ENCODE results near the gene MORN5. TPM values are rescaled to one million over a fixed set of nuclear protein-coding genes. Genes with fewer than 3 reads are reported as not detected.

MORN5 gene
- polyA plus RNA-seq, 2 of the 4 experiments (the other 2 are of a cell fraction): not detected

GRCh38 chr9:122118343-122119165 is 41.2 kb upstream of the MORN5 start:
- Histone ChIP-seq H3K4me3 (no peak overlapping the region), H3K4me2 (no peak overlapping the region), H3K27ac (no peak overlapping the region), H3K4me1 (no peaks in the 10 kb centered on the region), H3K9me3 (no peaks in the 10 kb centered on the region)
- ATAC-seq (no peak), FAIRE-seq (no peak), DNase-seq (ENCODE audit: low read depth in 1 of 2, low spot score in 1 of 2) (no peak)
- POLR2A ChIA-PET: no interaction called here
- CTCF ChIA-PET: interaction anchor here (0.6 to 20.3 kb wide), 5 partner anchors 9 to 908 kb away, joined by 3 to 541 read pairs (median 138); partner anchors contain the start of gene TTLL11
- 40% methylated on average over 5 of the region's 5 CpGs for WGBS (ENCODE audit: missing lambda C conversion rate)
- TF ChIP-seq ZFP36 (IDR thresholded peaks at IDR 0.05; ENCODE audit: borderline replicate concordance, partially characterized antibody): peak; percentile 70
- TF ChIP-seq MAFK (IDR thresholded peaks at IDR 0.05; ENCODE audit: partially characterized antibody): peak; percentile 82
- TF ChIP-seq ELK1 (IDR thresholded peaks at IDR 0.05; ENCODE audit: low read depth, low read length): no peak

- H3K9me3 ChIP-seq: no peaks in the 10 kb centered on the region
- H3K27ac ChIP-seq: no peak overlapping the region
- ChIA-PET CTCF (interaction anchor here (0.6 to 20.3 kb wide), 5 partner anchors 9 to 690 kb away, joined by 3 to 541 read pairs (median 138); partner anchors contain the start of gene TTLL11), POLR2A (no interaction called here)
- H3K4me3 ChIP-seq: no peak overlapping the region
- FAIRE-seq: no peak
- no peak overlapping the region for H3K4me2 ChIP-seq
- no peaks in the 10 kb centered on the region for H3K4me1 ChIP-seq
- 89% methylated on average over 13 of the region's 13 CpGs for WGBS (ENCODE audit: missing lambda C conversion rate)
- no peak for ATAC-seq
- no peak for DNase-seq (ENCODE audit: low read depth in 1 of 2, low spot score in 1 of 2)
- TF ChIP-seq MAZ (IDR thresholded peaks at IDR 0.05; ENCODE audit: borderline replicate concordance, low read depth, low read length) (no peak), E2F6 (IDR thresholded peaks at IDR 0.05; ENCODE audit: borderline replicate concordance, low read depth) (no peak), EP300 (IDR thresholded peaks at IDR 0.05) (no peak), GATA3 (IDR thresholded peaks at IDR 0.05; ENCODE audit: borderline replicate concordance) (no peak), FOSL2 (IDR thresholded peaks at IDR 0.05) (no peak), FOSL2 (CRISPR knock-in tag; IDR thresholded peaks at IDR 0.05) (no peak), KDM5A (IDR thresholded peaks at IDR 0.05) (no peak), HEYL (CRISPR knock-in tag; IDR thresholded peaks at IDR 0.05) (no peak), EHMT2 (IDR thresholded peaks at IDR 0.05; ENCODE audit: low read depth) (no peak), BHLHE40 (IDR thresholded peaks at IDR 0.05; ENCODE audit: low read depth, low read length) (no peak), FOSB (CRISPR knock-in tag; IDR thresholded peaks at IDR 0.05) (no peak), HMGXB4 (CRISPR knock-in tag; IDR thresholded peaks at IDR 0.05; ENCODE audit: borderline replicate concordance) (no peak), CHD2 (IDR thresholded peaks at IDR 0.05; ENCODE audit: low read length, partially characterized antibody) (no peak), RCOR1 (IDR thresholded peaks at IDR 0.05; ENCODE audit: low read depth, low read length) (no peak), MYC (IDR thresholded peaks at IDR 0.05; ENCODE audit: borderline replicate concordance, low read length) (no peak)
Measured at GRCh38 chr9:122119166-122119521, 40.6 kb upstream of the MORN5 start.

- Histone ChIP-seq H3K9me3 (no peaks in the 10 kb centered on the region), H3K27ac (no peak overlapping the region), H3K4me2 (no peak overlapping the region), H3K4me1 (no peaks in the 10 kb centered on the region), H3K4me3 (no peak overlapping the region)
- DNase-seq (ENCODE audit: low read depth in 1 of 2, low spot score in 1 of 2) (no peak), FAIRE-seq (no peak), ATAC-seq (no peak)
- 68% methylated on average over 5 of the region's 5 CpGs for WGBS (ENCODE audit: missing lambda C conversion rate)
- CTCF ChIA-PET: interaction anchor here (0.6 to 20.3 kb wide), 6 partner anchors 10 to 690 kb away, joined by 3 to 541 read pairs (median 100); partner anchors contain the start of gene TTLL11
- no peak for TF ChIP-seq KDM5A (IDR thresholded peaks at IDR 0.05)
- no peak for TF ChIP-seq ESRRA (IDR thresholded peaks at IDR 0.05; ENCODE audit: borderline replicate concordance, low read length)
- TF ChIP-seq RAD21 (conservative IDR thresholded peaks at IDR 0.05 in 1 of 2, IDR thresholded peaks at IDR 0.05 in 1 of 2): no peak
- no peak for TF ChIP-seq ZNF302 (CRISPR knock-in tag; IDR thresholded peaks at IDR 0.05)
- no peak for TF ChIP-seq FOSB (CRISPR knock-in tag; IDR thresholded peaks at IDR 0.05)
- TF ChIP-seq EHF (CRISPR knock-in tag; IDR thresholded peaks at IDR 0.05): no peak
- no peak for TF ChIP-seq MAFK (IDR thresholded peaks at IDR 0.05; ENCODE audit: partially characterized antibody)
- no peak for TF ChIP-seq EP300 (IDR thresholded peaks at IDR 0.05)
- TF ChIP-seq PHF8 (IDR thresholded peaks at IDR 0.05; ENCODE audit: borderline replicate concordance, low read depth): no peak
- TF ChIP-seq CBX8 (IDR thresholded peaks at IDR 0.05): no peak
- no peak for TF ChIP-seq ZC3H11A (IDR thresholded peaks at IDR 0.05)
- no peak for TF ChIP-seq RNF2 (IDR thresholded peaks at IDR 0.05; ENCODE audit: borderline replicate concordance, low read depth)
- POLR2A ChIA-PET: no interaction called here
Measured at GRCh38 chr9:122119721-122120120, 40.0 kb upstream of the MORN5 start.
